HG03135 (cell line): Measurements from ENCODE around the gene ABHD12.

Experiments
- ATAC-seq: cut with Tn5 transposase; IDR thresholded peaks from one replicate; pipeline ENCODE4 v1.9.1; 2021; ENCODE audit warnings: mild to moderate bottlenecking, moderate library complexity; ENCODE audit not compliant: unreplicated experiment

Gene ABHD12

GRCh38 chr20:25280574-25281535 is 109.8 kb downstream of the ABHD12 start:
- no peak for ATAC-seq

GRCh38 chr20:25280051-25280573 is 110.5 kb downstream of the ABHD12 start:
- ATAC-seq, result no peak

- no peak for ATAC-seq
Measured at GRCh38 chr20:25279403-25279802, 111.2 kb downstream of the ABHD12 start.

- ATAC-seq, result no peak
Measured at GRCh38 chr20:25278636-25279361, 111.8 kb downstream of the ABHD12 start.

GRCh38 chr20:25277941-25278521 is 112.6 kb downstream of the ABHD12 start:
- no peak for ATAC-seq

GRCh38 chr20:25277051-25277801 is 113.4 kb downstream of the ABHD12 start:
- no peak for ATAC-seq

GRCh38 chr20:25276533-25277050 is 114.0 kb downstream of the ABHD12 start:
- no peak for ATAC-seq

- ATAC-seq, result no peak
Measured at GRCh38 chr20:25275813-25276532, 114.7 kb downstream of the ABHD12 start.

GRCh38 chr20:25274891-25275812 is 115.5 kb downstream of the ABHD12 start:
- ATAC-seq, result no peak

GRCh38 chr20:25274481-25274880 is 116.2 kb downstream of the ABHD12 start:
- no peak for ATAC-seq

GRCh38 chr20:25273541-25274358 is 116.9 kb downstream of the ABHD12 start:
- ATAC-seq, result no peak

- ATAC-seq, result no peak
Measured at GRCh38 chr20:25273046-25273445, 117.6 kb downstream of the ABHD12 start.

- ATAC-seq, result no peak
Measured at GRCh38 chr20:25272223-25273000, 118.2 kb downstream of the ABHD12 start.

GRCh38 chr20:25271486-25272222 is 119.0 kb downstream of the ABHD12 start:
- no peak for ATAC-seq

- no peak for ATAC-seq
Measured at GRCh38 chr20:25270829-25271251, 119.8 kb downstream of the ABHD12 start.

- ATAC-seq, result no peak
Measured at GRCh38 chr20:25269833-25270170, 120.8 kb downstream of the ABHD12 start.
